ENCODE results near the gene SLC43A2. TPM values are rescaled to one million over a fixed set of nuclear protein-coding genes. Genes with fewer than 3 reads are reported as not detected.
"Not testable (repeated sequence)": the region's sequence is repeated elsewhere in the genome, so short reads cannot be mapped to it uniquely, and the experiment has no call there.

SLC43A2 gene
- total and polyA plus RNA-seq, 8 donors, result 25.6 to 87.9 (median 27.0) TPM

DNA sequence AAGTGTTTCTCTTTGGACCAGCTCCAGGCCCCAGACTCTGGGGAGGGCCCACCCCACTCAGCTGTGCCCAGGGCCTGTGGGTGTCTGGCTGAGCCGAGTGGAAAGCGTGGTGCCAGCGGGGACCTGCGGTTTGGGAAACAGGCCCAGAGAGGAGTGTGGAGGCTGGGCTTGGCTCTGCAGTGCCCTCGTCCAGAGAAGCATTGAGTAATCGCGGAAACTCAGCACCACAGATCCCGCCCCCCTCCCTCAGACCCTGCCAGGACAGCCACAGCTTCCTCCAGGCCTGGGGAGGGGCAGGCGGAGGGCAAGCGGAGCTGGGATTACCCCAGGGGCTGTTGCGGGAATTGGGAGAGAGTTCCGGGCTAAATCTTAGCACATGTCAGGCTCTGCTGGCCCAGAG is 51.5 kb downstream of the SLC43A2 start:
- peak overlapping the region; percentile 89 to 98 for H3K27ac ChIP-seq
- DNase-seq, result peak; percentile 69 to 97 (median 92)
- H3K4me1 ChIP-seq, result peaks cover 38 to 85% of the 10 kb centered on the region in 2 donors
- no peaks in the 10 kb centered on the region for H3K27me3 ChIP-seq
- ATAC-seq, result peak; percentile 78
- peaks cover 0 to 30% of the 10 kb centered on the region in 2 donors for H3K36me3 ChIP-seq
- intact Hi-C loops (cut with DNase I), result loop anchor here in 1 of 2 donors (10.0 kb wide), 1 partner anchor 48 kb away; the partner anchor contains the start of gene SLC43A2
- no peaks in the 10 kb centered on the region for H3K9me3 ChIP-seq
- TF ChIP-seq, protein P1, sequence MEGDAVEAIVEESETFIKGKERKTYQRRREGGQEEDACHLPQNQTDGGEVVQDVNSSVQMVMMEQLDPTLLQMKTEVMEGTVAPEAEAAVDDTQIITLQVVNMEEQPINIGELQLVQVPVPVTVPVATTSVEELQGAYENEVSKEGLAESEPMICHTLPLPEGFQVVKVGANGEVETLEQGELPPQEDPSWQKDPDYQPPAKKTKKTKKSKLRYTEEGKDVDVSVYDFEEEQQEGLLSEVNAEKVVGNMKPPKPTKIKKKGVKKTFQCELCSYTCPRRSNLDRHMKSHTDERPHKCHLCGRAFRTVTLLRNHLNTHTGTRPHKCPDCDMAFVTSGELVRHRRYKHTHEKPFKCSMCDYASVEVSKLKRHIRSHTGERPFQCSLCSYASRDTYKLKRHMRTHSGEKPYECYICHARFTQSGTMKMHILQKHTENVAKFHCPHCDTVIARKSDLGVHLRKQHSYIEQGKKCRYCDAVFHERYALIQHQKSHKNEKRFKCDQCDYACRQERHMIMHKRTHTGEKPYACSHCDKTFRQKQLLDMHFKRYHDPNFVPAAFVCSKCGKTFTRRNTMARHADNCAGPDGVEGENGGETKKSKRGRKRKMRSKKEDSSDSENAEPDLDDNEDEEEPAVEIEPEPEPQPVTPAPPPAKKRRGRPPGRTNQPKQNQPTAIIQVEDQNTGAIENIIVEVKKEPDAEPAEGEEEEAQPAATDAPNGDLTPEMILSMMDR (IDR thresholded peaks at IDR 0.05), result no peak
- H3K4me3 ChIP-seq, result peak overlapping the region in 1 of 2 donors; percentile 7

DNA sequence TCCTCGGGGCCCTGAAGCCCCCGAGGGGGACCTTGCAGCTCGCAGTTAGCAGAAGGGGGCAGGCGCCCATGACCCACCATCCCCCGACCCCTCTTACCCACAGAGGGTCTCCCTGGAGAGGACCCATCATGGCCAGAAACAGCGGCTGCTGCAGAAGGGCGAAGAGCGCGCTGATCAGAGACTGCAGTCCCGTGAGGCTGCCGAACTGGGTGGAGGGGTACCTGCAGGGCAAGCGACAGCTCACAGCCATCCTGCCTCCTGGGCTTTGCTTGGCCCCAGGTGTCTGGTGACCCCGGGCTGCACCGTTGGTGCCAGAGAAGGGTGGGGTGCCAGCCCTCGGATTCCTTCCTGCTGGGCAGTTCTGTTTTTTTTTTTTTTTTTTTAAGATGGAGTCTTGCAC is 52.1 kb downstream of the SLC43A2 start:
- Histone ChIP-seq H3K4me1 (peaks cover 38 to 79% of the 10 kb centered on the region in 2 donors), H3K27ac (peak overlapping the region; percentile 89 to 98), H3K36me3 (peaks cover 0 to 25% of the 10 kb centered on the region in 2 donors), H3K27me3 (no peaks in the 10 kb centered on the region), H3K9me3 (no peaks in the 10 kb centered on the region), H3K4me3 (no peak overlapping the region)
- intact Hi-C loops (cut with DNase I), result loop anchor here in 1 of 2 donors (10.0 kb wide), 1 partner anchor 48 kb away; the partner anchor contains the start of gene SLC43A2
- ATAC-seq (no peak), DNase-seq (peak in 1 of 4 donors; percentile 83)
- TF ChIP-seq, protein P1 (IDR thresholded peaks at IDR 0.05), result no peak

DNA sequence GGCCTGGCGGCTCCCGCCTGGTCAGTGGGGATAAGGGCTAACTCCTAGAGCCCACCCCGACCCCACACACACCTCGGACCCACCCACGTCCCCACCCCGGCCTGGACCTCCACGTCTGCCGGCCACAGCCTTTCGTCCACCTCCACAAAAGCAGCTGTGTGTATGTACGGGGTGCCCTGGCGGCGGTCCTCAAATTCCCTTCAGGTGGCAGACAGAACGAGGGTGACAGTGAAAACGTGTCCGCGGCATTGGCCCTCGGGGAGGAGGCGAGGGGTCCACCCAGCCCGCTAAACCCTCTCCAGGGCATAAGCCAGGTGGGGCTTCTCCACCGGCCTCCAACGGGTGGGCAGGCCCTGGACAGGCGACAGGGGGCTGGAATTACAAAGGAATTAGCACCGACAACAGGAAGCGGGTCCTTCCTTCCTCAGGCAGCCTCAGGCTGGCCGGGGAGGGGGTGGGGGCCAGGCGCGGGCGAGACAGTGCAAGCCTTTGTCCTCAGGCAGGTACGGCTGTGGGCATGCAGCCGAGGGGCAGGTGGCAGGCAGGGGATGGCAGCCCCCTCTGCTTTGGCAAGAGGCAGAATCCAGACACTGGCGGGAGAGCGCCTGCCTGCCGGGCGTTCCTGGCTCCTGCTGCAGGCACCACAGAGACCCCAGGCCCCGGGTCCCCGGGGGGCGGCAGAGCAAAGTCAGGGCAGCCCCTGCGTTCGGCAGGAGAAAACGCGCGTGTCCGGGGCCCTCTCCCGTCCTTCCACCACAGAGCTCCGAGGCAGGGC is 53.8 kb downstream of the SLC43A2 start:
- intact Hi-C loops (cut with DNase I), result loop anchor here (2.0 to 10.0 kb wide), 2 partner anchors 50 to 54 kb away; partner anchors contain the start of gene SLC43A2 (in 2 of the 2)
- peaks cover 38 to 69% of the 10 kb centered on the region in 2 donors for H3K4me1 ChIP-seq
- H3K4me3 ChIP-seq, result peak overlapping the region in 1 of 2 donors; percentile 1
- H3K27me3 ChIP-seq, result no peaks in the 10 kb centered on the region
- DNase-seq (peak in 1 of 4 donors; percentile 83), ATAC-seq (no peak)
- H3K9me3 ChIP-seq, result no peaks in the 10 kb centered on the region
- peaks cover 0 to 10% of the 10 kb centered on the region in 2 donors for H3K36me3 ChIP-seq
- TF ChIP-seq, protein P1 (IDR thresholded peaks at IDR 0.05), result no peak
- H3K27ac ChIP-seq, result peak overlapping the region; percentile 54 to 98

DNA sequence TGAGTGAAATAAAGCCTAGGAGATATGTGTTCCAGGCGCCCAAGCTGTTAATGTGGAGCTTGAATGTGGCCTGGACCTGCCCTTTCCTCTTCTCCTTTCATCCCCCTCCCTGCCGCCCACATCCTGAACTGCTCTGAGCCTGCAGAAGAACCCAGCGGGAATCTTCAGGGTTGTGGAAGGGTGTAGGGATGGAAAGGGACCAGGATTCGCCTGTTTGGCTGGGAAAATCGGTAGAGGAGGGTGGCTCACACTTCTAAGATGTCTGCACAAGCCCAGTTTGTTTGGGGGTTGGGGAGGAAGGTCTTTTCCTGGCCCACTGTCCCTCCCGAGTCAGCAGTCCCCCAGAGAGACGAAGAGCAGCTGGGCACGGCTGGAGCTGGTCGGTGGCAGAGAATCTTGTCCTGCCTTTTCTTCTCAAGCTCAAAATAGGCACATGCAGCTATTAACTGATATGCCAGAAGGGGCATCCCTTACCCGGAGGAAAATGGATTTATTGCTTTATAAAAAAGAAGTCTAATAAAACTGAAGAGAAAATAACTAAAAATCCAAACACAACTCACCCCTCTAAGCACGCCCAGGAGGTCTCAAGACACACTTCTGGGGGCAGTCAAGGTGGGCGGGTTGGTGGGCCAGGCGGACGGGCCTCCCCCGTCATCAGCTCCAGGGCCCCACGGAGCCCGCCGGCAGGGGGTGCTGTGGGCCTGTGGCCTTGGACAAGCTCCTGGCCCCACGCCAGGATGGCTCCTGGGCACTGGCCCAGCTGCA is 54.5 kb downstream of the SLC43A2 start:
- TF ChIP-seq, protein P1 (IDR thresholded peaks at IDR 0.05), result peak; percentile 96 to 97
- ATAC-seq (peak; percentile 59), DNase-seq (peak; percentile 83 to 98 (median 88))
- Histone ChIP-seq H3K27me3 (no peaks in the 10 kb centered on the region), H3K4me1 (peaks cover 38 to 61% of the 10 kb centered on the region in 2 donors), H3K36me3 (peaks cover 0 to 9% of the 10 kb centered on the region in 2 donors), H3K9me3 (no peaks in the 10 kb centered on the region), H3K27ac (peak overlapping the region; percentile 54 to 98), H3K4me3 (no peak overlapping the region)
- intact Hi-C loops (cut with DNase I), result loop anchor here (2.0 to 10.0 kb wide), 2 partner anchors 51 to 55 kb away; partner anchors contain the start of gene SLC43A2 (in 2 of the 2)

DNA sequence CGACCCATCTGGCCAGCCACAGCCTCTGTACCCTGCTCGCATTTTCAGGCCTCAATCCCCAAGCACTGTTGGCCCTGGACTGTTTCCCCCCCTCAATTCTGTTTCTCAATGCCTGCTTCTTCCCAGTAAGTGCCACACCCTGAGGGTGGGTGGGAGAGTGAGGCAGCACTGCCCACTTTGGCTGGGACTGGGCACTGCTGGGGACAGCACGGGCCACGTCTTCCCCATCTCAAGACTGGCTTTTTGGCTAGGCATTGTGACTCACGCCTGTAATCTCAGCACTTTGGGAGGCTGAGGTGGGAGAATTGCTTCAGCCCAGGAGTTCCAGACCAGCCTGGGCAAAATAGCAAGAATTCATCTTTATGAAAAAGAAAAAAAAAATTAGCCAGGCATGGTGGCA is 56.0 kb downstream of the SLC43A2 start:
- not testable (repeated sequence) for DNase-seq, H3K9me3 ChIP-seq, ATAC-seq, H3K27me3 ChIP-seq, H3K27ac ChIP-seq, H3K36me3 ChIP-seq, H3K4me3 ChIP-seq
- H3K4me1 ChIP-seq, result peaks cover 31 to 46% of the 10 kb centered on the region in 2 donors
- intact Hi-C loops (cut with DNase I), result loop anchor here in 1 of 2 donors (10.0 kb wide), 1 partner anchor 52 kb away; the partner anchor contains the start of gene SLC43A2

Data from left lung (tissue), 10 donors.